Mammary epithelial cell (primary cell): Measurements from ENCODE around the gene MAPKAPK2.

Source experiments
- CTCF ChIP-seq, 2 donors: IDR thresholded peaks in 1 of 2; conservative IDR thresholded peaks in 1 of 2; 2 replicates each; pipeline ENCODE4 v1.5.1; 2011 to 2012; ENCODE audit warnings: inconsistent platforms in 2 of 2, low read length in 2 of 2, mild to moderate bottlenecking in 2 of 2, control low read depth in 1 of 2, low read depth in 1 of 2; ENCODE audit not compliant: insufficient read depth in 1 of 2; ENCODE audit errors: extremely low read depth in 1 of 2
- EZH2 ChIP-seq: IDR thresholded peaks from 2 replicates; pipeline ENCODE4 v1.6.1; 2012; ENCODE audit warnings: low read length, inconsistent platforms, borderline replicate concordance

DNA sequence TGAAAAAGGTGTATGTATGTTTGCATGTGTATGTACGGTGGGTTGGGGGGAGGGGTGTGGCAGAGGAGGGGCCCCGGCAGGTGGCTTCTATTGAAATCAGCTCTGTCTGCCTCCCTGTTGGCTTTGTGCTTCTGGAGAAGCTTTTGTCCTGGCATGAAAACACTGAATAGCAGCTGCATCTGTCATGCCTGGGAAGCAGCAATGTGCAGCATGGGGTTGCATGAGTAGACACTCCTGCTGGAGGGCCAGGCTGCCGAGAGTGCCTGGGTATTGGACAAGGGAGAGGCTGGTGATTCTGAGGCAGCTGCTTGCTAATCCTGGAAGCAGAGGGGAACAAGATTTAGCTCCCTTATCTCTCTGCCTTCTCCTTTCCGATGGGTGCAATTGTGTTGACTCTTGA lies 20.5 kb downstream of the MAPKAPK2 start:
- no peak for TF ChIP-seq CTCF (conservative IDR thresholded peaks at IDR 0.05 in 1 of 2, IDR thresholded peaks at IDR 0.05 in 1 of 2; ENCODE audit: extremely low read depth in 1 of 2, insufficient read depth in 1 of 2, low read depth in 1 of 2, low read length in 2 of 2)
- TF ChIP-seq EZH2 = no peak
